Neuronal stem cell (in vitro differentiated cells): Measurements from ENCODE around the gene MAST4.

Experiments
- DNase-seq: peaks from one replicate; pipeline ENCODE4 v3.0.0-alpha.2; 2013; ENCODE audit warnings: low spot score
- H2AFZ ChIP-seq: one replicate; pipeline ENCODE4 v1.6.1; 2013; ENCODE audit warnings: mild to moderate bottlenecking, low read length, inconsistent platforms
- H2AK5ac ChIP-seq: 2 replicates; pipeline ENCODE4 v1.6.1; 2013; ENCODE audit warnings: low read depth, mild to moderate bottlenecking, inconsistent platforms, low read length, moderate library complexity, mixed read lengths
- H2BK120ac ChIP-seq: 2 replicates; pipeline ENCODE4 v1.6.1; 2013; ENCODE audit warnings: low read depth, mild to moderate bottlenecking, inconsistent platforms, low read length, moderate library complexity, mixed read lengths
- H2BK12ac ChIP-seq: one replicate; pipeline ENCODE4 v1.6.1; 2013; ENCODE audit warnings: low read length, inconsistent platforms
- H2BK15ac ChIP-seq: 2 replicates; pipeline ENCODE4 v1.6.1; 2013; ENCODE audit warnings: mild to moderate bottlenecking, low read length, inconsistent platforms, mixed read lengths
- H2BK5ac ChIP-seq: one replicate; pipeline ENCODE4 v1.6.1; 2013; ENCODE audit warnings: inconsistent platforms, mild to moderate bottlenecking, low read length, moderate library complexity
- H3K14ac ChIP-seq: one replicate; pipeline ENCODE4 v1.6.1; 2013; ENCODE audit warnings: low read length, inconsistent platforms
- H3K18ac ChIP-seq: 2 replicates; pipeline ENCODE4 v1.6.1; 2013; ENCODE audit warnings: low read length, inconsistent platforms
- H3K23ac ChIP-seq: 2 replicates; pipeline ENCODE4 v1.6.1; 2013; ENCODE audit warnings: low read depth, mild to moderate bottlenecking, mixed read lengths, low read length, inconsistent platforms; ENCODE audit not compliant: poor library complexity
- H3K27ac ChIP-seq: replicated peaks from 3 replicates; pipeline ENCODE4 v1.5.1; 2013; ENCODE audit warnings: low read length, inconsistent platforms
- H3K27me3 ChIP-seq, 3 experiments: 2 replicates each; pipeline ENCODE4 v1.6.1; 2013; ENCODE audit warnings: low read length in 3 of 3, mild to moderate bottlenecking in 2 of 3, inconsistent platforms in 1 of 3, low read depth in 1 of 3, mixed read lengths in 1 of 3, moderate library complexity in 1 of 3; ENCODE audit not compliant: control insufficient read depth in 3 of 3, insufficient read depth in 3 of 3
- H3K36me3 ChIP-seq, 2 donors: replicated peaks in 1 of 2; 2 replicates each; pipeline ENCODE4 v1.6.1; 2013; ENCODE audit warnings: low read length in 2 of 2; ENCODE audit not compliant: control insufficient read depth in 2 of 2, insufficient read depth in 2 of 2
- H3K4ac ChIP-seq: 2 replicates; pipeline ENCODE4 v1.6.1; 2013; ENCODE audit warnings: inconsistent platforms, mild to moderate bottlenecking, low read length, moderate library complexity
- H3K4me1 ChIP-seq, 2 donors: 1 replicate in 1 of 2; 2 replicates in 1 of 2; pipeline ENCODE4 v1.6.1; 2013; ENCODE audit warnings: low read length in 2 of 2, low read depth in 1 of 2; ENCODE audit not compliant: control insufficient read depth in 2 of 2, insufficient read depth in 1 of 2
- H3K4me2 ChIP-seq: one replicate; pipeline ENCODE4 v1.6.1; 2013; ENCODE audit warnings: mild to moderate bottlenecking, low read length, inconsistent platforms; ENCODE audit not compliant: insufficient read depth, poor library complexity, severe bottlenecking
- H3K4me3 ChIP-seq, 2 donors: 2 replicates each; pipeline ENCODE4 v1.5.1; 2013; ENCODE audit warnings: low read length in 2 of 2, mild to moderate bottlenecking in 2 of 2, inconsistent platforms in 1 of 2, moderate library complexity in 1 of 2
- H3K79me1 ChIP-seq: one replicate; pipeline ENCODE4 v1.6.1; 2013; ENCODE audit warnings: low read depth, mild to moderate bottlenecking, inconsistent platforms, low read length, moderate library complexity
- H3K9ac ChIP-seq: one replicate; pipeline ENCODE4 v1.6.1; 2013; ENCODE audit warnings: mild to moderate bottlenecking, low read depth, low read length, inconsistent platforms; ENCODE audit not compliant: poor library complexity
- H3K9me3 ChIP-seq, 2 donors: replicated peaks in 1 of 2; 2 replicates each; pipeline versions ENCODE3 to v1.6.1; 2013; ENCODE audit warnings: low read length in 2 of 2, mild to moderate bottlenecking in 2 of 2, inconsistent platforms in 1 of 2, low read depth in 1 of 2, mixed read lengths in 1 of 2, moderate library complexity in 1 of 2; ENCODE audit not compliant: control insufficient read depth in 2 of 2, insufficient read depth in 1 of 2
- H4K8ac ChIP-seq: one replicate; pipeline ENCODE4 v1.6.1; 2013; ENCODE audit warnings: low read depth, mild to moderate bottlenecking, inconsistent platforms, low read length, moderate library complexity
- H4K91ac ChIP-seq: one replicate; pipeline ENCODE4 v1.6.1; 2013; ENCODE audit warnings: low read length, low read depth, mild to moderate bottlenecking, inconsistent platforms; ENCODE audit not compliant: poor library complexity
- WGBS, 2 donors: extraction: QIAGEN DNeasy Blood & Tissue Kit; methylation state at CpG; one replicate each; pipeline ENCODE4 v1.1.7; 2013; ENCODE audit warnings: missing lambda C conversion rate in 2 of 2, mixed read lengths in 1 of 2; ENCODE audit not compliant: insufficient read length in 2 of 2, insufficient replicate concordance in 1 of 2; ENCODE audit errors: extremely low coverage in 2 of 2; 5-methylcytosine and 5-hydroxymethylcytosine counted together

Gene MAST4

GRCh38 chr5:67139030-67139429, 542.8 kb downstream of the MAST4 start:
- no CpG with 5 or more reads among the region's 5 CpGs for WGBS, 2 donors
- H3K18ac ChIP-seq = no peak overlapping the region
- H3K27me3 ChIP-seq = no peaks in the 10 kb centered on the region
- H2BK120ac ChIP-seq = no peak overlapping the region
- H3K4me1 ChIP-seq = no peaks in the 10 kb centered on the region
- no peak overlapping the region for H3K4ac ChIP-seq
- H2BK12ac ChIP-seq = no peak overlapping the region
- H3K9ac ChIP-seq = no peak overlapping the region
- H2BK5ac ChIP-seq = no peak overlapping the region
- no peak overlapping the region for H3K4me2 ChIP-seq
- no peak overlapping the region for H4K91ac ChIP-seq
- no peak overlapping the region for H3K27ac ChIP-seq
- no peaks in the 10 kb centered on the region for H3K9me3 ChIP-seq
- H3K36me3 ChIP-seq = peaks cover 0 to 19% of the 10 kb centered on the region in 2 donors
- no peak overlapping the region for H2AK5ac ChIP-seq
- no peak overlapping the region for H3K4me3 ChIP-seq
- no peaks in the 10 kb centered on the region for H3K79me1 ChIP-seq
- no peak overlapping the region for H2AFZ ChIP-seq
- no peak overlapping the region for H3K14ac ChIP-seq
- H3K23ac ChIP-seq = no peak overlapping the region
- H2BK15ac ChIP-seq = no peak overlapping the region
- DNase-seq = no peak
- H4K8ac ChIP-seq = no peak overlapping the region

- no peak overlapping the region for H3K14ac ChIP-seq
- H2BK12ac ChIP-seq = no peak overlapping the region
- peaks cover 0 to 32% of the 10 kb centered on the region in 2 donors for H3K36me3 ChIP-seq
- no peak overlapping the region for H3K9ac ChIP-seq
- no peak overlapping the region for H2BK15ac ChIP-seq
- H4K8ac ChIP-seq = no peak overlapping the region
- H3K4me1 ChIP-seq = no peaks in the 10 kb centered on the region
- H2AFZ ChIP-seq = no peak overlapping the region
- no peaks in the 10 kb centered on the region for H3K27me3 ChIP-seq
- no CpG with 5 or more reads among the region's 4 CpGs for WGBS, 2 donors
- H2AK5ac ChIP-seq = no peak overlapping the region
- no peak overlapping the region for H2BK5ac ChIP-seq
- H2BK120ac ChIP-seq = no peak overlapping the region
- no peak overlapping the region for H3K4me3 ChIP-seq
- no peaks in the 10 kb centered on the region for H3K79me1 ChIP-seq
- H3K4ac ChIP-seq = no peak overlapping the region
- H3K9me3 ChIP-seq = no peaks in the 10 kb centered on the region
- H3K4me2 ChIP-seq = no peak overlapping the region
- no peak overlapping the region for H3K18ac ChIP-seq
- DNase-seq = no peak
- H3K23ac ChIP-seq = no peak overlapping the region
- H4K91ac ChIP-seq = no peak overlapping the region
- no peak overlapping the region for H3K27ac ChIP-seq
Observed at GRCh38 chr5:67140413-67140812, 544.2 kb downstream of the MAST4 start.

GRCh38 chr5:67141644-67142043, 545.5 kb downstream of the MAST4 start:
- H3K4me3 ChIP-seq = no peak overlapping the region
- H3K18ac ChIP-seq = no peak overlapping the region
- no peak overlapping the region for H3K4me2 ChIP-seq
- no peaks in the 10 kb centered on the region for H3K9me3 ChIP-seq
- H3K14ac ChIP-seq = no peak overlapping the region
- H3K4me1 ChIP-seq = no peaks in the 10 kb centered on the region
- peaks cover 0 to 39% of the 10 kb centered on the region in 2 donors for H3K36me3 ChIP-seq
- H3K4ac ChIP-seq = no peak overlapping the region
- no peak overlapping the region for H2BK120ac ChIP-seq
- no peaks in the 10 kb centered on the region for H3K79me1 ChIP-seq
- H2BK12ac ChIP-seq = no peak overlapping the region
- DNase-seq = no peak
- H2AK5ac ChIP-seq = no peak overlapping the region
- H3K27ac ChIP-seq = no peak overlapping the region
- no peak overlapping the region for H2BK15ac ChIP-seq
- no peak overlapping the region for H4K8ac ChIP-seq
- no peak overlapping the region for H2BK5ac ChIP-seq
- no peak overlapping the region for H3K23ac ChIP-seq
- no peak overlapping the region for H3K9ac ChIP-seq
- no peaks in the 10 kb centered on the region for H3K27me3 ChIP-seq
- no peak overlapping the region for H4K91ac ChIP-seq
- no peak overlapping the region for H2AFZ ChIP-seq

DNA sequence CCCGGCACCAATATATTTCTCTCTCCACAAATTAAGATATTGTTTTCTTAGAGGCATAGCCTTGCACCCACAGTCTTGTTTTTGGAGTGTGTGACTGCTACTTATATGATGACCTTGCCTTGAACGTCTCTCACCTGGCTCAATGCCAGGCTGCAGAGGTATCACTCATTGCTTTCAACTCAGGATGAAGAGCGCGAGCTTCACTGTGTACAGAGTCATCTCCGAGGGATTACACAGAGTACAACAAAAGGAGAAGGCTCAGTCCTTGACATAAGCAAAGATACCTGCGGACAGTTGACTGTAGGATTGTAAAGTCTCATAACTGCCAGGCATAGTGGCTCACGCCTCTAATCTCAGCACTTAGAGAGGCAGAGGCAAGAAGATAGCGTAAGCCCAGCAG, 546.6 kb downstream of the MAST4 start:
- no peak overlapping the region for H2BK12ac ChIP-seq
- no peak overlapping the region for H3K14ac ChIP-seq
- H3K18ac ChIP-seq = no peak overlapping the region
- no CpG with 5 or more reads among the region's 8 CpGs for WGBS, 2 donors
- no peak overlapping the region for H3K4ac ChIP-seq
- no peak overlapping the region for H3K27ac ChIP-seq
- H3K9me3 ChIP-seq = no peaks in the 10 kb centered on the region
- H3K4me2 ChIP-seq = no peak overlapping the region
- H2AK5ac ChIP-seq = no peak overlapping the region
- H3K23ac ChIP-seq = no peak overlapping the region
- no peak overlapping the region for H2BK120ac ChIP-seq
- no peak overlapping the region for H2BK15ac ChIP-seq
- no peak overlapping the region for H4K8ac ChIP-seq
- H3K79me1 ChIP-seq = no peaks in the 10 kb centered on the region
- no peak overlapping the region for H4K91ac ChIP-seq
- DNase-seq = no peak
- no peak overlapping the region for H3K9ac ChIP-seq
- H3K27me3 ChIP-seq = no peaks in the 10 kb centered on the region
- no peak overlapping the region for H2BK5ac ChIP-seq
- H3K4me3 ChIP-seq = no peak overlapping the region
- H3K4me1 ChIP-seq = no peaks in the 10 kb centered on the region
- no peak overlapping the region for H2AFZ ChIP-seq
- peaks cover 0 to 40% of the 10 kb centered on the region in 2 donors for H3K36me3 ChIP-seq
